ENCODE measurements around the gene FAM131C. TPM values are rescaled to one million over a fixed set of nuclear protein-coding genes. Genes with fewer than 3 reads are reported as not detected.
"Not testable (repeated sequence)": the region's sequence is repeated elsewhere in the genome, so short reads cannot be mapped to it uniquely, and the experiment has no call there.

The FAM131C gene
- total RNA-seq, 2 donors from 2014 or later = 0.66 to 2.5 TPM

DNA sequence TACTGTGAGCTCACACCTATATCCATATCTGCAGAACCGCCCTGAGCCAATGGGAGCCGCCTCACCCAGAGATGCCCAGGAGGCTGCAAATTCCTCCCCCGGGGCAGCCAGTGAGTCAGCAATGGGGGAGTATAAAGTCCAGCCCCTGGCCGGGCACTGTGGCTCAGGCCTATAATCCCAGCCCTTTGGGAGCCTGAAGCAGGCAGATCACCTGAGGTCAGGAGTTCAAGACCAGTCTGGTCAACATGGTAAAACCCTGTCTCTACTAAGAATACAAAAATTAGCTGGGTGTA, 34.9 kb downstream of the FAM131C start:
- Mint-ChIP-seq H3K36me3 (ENCODE audit: low read depth) (no peaks in the 10 kb centered on the region), H3K4me3 (no peak overlapping the region), H3K27me3 (ENCODE audit: insufficient read depth) (peaks cover 15% of the 10 kb centered on the region), H3K27ac (no peak overlapping the region), H3K4me1 (no peaks in the 10 kb centered on the region), H3K9me3 (no peaks in the 10 kb centered on the region)
- no peaks in the 10 kb centered on the region for H3K4me1 ChIP-seq (ENCODE audit: control insufficient read depth, insufficient read depth, low read length)
- H3K27me3 ChIP-seq (ENCODE audit: control insufficient read depth, insufficient read depth, low read length, poor library complexity, severe bottlenecking) = no peaks in the 10 kb centered on the region
- no peak overlapping the region for H3K27ac ChIP-seq (ENCODE audit: low read depth, low read length)
- DNase-seq = no peak
- H3K9ac ChIP-seq (ENCODE audit: extremely low read depth, low read length, poor library complexity, severe bottlenecking) = no peak overlapping the region
- no peaks in the 10 kb centered on the region for H3K9me3 ChIP-seq (ENCODE audit: control insufficient read depth, low read length)
- TF ChIP-seq, protein P1, sequence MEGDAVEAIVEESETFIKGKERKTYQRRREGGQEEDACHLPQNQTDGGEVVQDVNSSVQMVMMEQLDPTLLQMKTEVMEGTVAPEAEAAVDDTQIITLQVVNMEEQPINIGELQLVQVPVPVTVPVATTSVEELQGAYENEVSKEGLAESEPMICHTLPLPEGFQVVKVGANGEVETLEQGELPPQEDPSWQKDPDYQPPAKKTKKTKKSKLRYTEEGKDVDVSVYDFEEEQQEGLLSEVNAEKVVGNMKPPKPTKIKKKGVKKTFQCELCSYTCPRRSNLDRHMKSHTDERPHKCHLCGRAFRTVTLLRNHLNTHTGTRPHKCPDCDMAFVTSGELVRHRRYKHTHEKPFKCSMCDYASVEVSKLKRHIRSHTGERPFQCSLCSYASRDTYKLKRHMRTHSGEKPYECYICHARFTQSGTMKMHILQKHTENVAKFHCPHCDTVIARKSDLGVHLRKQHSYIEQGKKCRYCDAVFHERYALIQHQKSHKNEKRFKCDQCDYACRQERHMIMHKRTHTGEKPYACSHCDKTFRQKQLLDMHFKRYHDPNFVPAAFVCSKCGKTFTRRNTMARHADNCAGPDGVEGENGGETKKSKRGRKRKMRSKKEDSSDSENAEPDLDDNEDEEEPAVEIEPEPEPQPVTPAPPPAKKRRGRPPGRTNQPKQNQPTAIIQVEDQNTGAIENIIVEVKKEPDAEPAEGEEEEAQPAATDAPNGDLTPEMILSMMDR (conservative IDR thresholded peaks at IDR 0.05) = no peak
- H3K4me3 ChIP-seq (ENCODE audit: low read length) = no peak overlapping the region
- WGBS, 2 experiments (ENCODE audit: insufficient coverage in 1 of 2, insufficient read length in 1 of 2) = 83% methylated on average over 2 to 4 of the region's 4 CpGs
- H3K36me3 ChIP-seq (ENCODE audit: control insufficient read depth, insufficient read depth, low read length) = no peaks in the 10 kb centered on the region

DNA sequence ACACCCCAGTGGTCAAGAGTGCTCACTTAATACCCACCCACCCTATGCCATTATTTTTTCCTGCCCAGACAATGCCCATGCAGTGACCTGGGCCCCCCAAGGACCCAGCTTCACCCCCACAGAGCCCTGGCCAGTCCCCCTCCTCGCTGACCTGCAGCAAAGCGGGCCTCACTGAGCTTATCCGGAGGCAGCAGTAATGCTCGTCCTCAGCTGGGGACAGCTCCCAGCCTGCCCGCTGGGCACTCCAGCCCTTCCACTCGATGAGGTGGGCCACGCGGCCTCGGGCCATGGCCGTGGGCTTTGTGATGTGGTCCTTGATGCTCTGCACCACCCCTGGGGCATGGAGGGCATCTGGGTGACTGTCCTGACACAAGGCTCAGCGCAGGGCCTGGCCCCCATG, 37.0 kb downstream of the FAM131C start:
- not testable (repeated sequence) for H3K36me3 ChIP-seq (ENCODE audit: control insufficient read depth, insufficient read depth, low read length); H3K4me1 ChIP-seq (ENCODE audit: control insufficient read depth, insufficient read depth, low read length); H3K4me3 ChIP-seq (ENCODE audit: low read length); H3K9ac ChIP-seq (ENCODE audit: extremely low read depth, low read length, poor library complexity, severe bottlenecking); H3K27me3 ChIP-seq (ENCODE audit: control insufficient read depth, insufficient read depth, low read length, poor library complexity, severe bottlenecking); H3K4me1 Mint-ChIP-seq; H3K27ac ChIP-seq (ENCODE audit: low read depth, low read length); H3K4me3 Mint-ChIP-seq; H3K9me3 Mint-ChIP-seq; H3K27me3 Mint-ChIP-seq (ENCODE audit: insufficient read depth); H3K36me3 Mint-ChIP-seq (ENCODE audit: low read depth); H3K9me3 ChIP-seq (ENCODE audit: control insufficient read depth, low read length); DNase-seq; H3K27ac Mint-ChIP-seq
- WGBS, 2 experiments (ENCODE audit: insufficient coverage in 1 of 2, insufficient read length in 1 of 2) = 88% methylated on average over 6 of the region's 11 CpGs; no CpG with 5 or more reads in 1 of the 2 experiments

DNA sequence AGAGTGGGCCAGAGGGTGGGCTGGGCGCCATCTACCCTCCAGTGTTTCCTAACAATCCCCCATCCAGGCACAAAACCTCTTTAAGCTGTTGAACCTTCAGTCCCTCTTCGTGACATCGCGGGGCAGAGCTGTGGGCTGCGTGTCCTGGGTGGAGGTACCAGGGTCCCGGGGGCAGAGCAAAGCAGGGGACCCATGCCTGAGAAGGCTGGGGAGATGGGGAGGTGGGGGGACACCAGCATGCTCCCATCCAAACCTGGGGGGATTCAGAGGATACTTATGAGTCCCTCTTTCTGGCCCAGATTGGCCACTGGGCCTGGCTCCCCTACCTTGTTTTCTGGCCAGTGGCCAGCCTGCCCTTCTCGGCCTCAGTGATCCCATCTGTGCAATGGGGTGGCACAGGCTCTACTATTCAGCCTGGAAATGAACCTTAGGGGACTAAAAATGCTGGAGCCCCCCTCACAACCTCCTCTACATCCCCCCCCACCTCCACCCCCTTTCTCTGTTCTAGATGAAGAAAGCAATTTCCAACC, 40.3 kb downstream of the FAM131C start:
- not testable (repeated sequence) for DNase-seq; H3K27ac Mint-ChIP-seq; H3K36me3 ChIP-seq (ENCODE audit: control insufficient read depth, insufficient read depth, low read length); H3K4me1 ChIP-seq (ENCODE audit: control insufficient read depth, insufficient read depth, low read length); H3K9me3 ChIP-seq (ENCODE audit: control insufficient read depth, low read length); H3K9ac ChIP-seq (ENCODE audit: extremely low read depth, low read length, poor library complexity, severe bottlenecking); H3K4me3 Mint-ChIP-seq; H3K36me3 Mint-ChIP-seq (ENCODE audit: low read depth); H3K9me3 Mint-ChIP-seq; H3K4me3 ChIP-seq (ENCODE audit: low read length); H3K27me3 Mint-ChIP-seq (ENCODE audit: insufficient read depth); H3K27ac ChIP-seq (ENCODE audit: low read depth, low read length); H3K4me1 Mint-ChIP-seq; H3K27me3 ChIP-seq (ENCODE audit: control insufficient read depth, insufficient read depth, low read length, poor library complexity, severe bottlenecking)
- WGBS, 2 experiments (ENCODE audit: insufficient coverage in 1 of 2, insufficient read length in 1 of 2) = 0 to 62% methylated on average over 1 to 7 of the region's 7 CpGs

DNA sequence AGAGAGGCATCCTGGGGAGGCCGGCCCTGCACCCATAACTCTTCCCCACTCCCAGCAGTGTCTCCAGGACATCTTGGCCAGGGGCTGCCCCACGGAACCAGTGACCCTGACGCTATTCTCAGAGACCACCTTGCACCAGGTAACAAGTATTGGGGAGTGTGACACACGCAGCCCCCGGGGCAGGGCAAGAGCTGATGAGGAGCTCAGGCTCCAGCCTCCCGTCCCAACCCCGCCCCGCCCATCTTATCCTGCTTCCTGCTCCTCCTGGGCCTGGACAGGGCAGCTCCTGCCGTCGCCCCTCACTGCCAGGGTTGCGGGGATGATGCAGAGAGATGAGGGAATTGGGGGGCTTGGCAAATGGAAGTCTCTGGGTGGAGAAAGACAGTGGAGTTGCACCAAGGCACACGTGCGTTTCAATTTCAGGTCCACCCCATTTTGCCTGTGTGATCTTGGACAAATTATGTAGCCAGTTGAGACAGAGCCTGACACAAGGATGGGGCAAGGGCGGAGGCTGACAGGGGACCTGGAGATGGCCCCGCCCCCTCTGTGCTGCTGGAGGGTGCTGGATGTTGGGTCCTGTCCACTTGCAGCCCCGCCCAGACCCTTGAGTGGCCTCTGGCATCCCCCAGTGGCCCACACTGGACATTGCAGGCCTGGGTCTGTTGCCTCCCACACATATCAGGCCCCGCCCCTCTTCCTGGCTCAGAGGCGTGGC, 40.9 kb downstream of the FAM131C start:
- no peaks in the 10 kb centered on the region for H3K9me3 ChIP-seq (ENCODE audit: control insufficient read depth, low read length)
- H3K4me1 ChIP-seq (ENCODE audit: control insufficient read depth, insufficient read depth, low read length) = no peaks in the 10 kb centered on the region
- peaks cover 7% of the 10 kb centered on the region for H3K27me3 Mint-ChIP-seq (ENCODE audit: insufficient read depth)
- no peak overlapping the region for H3K4me3 ChIP-seq (ENCODE audit: low read length)
- 67 to 70% methylated on average over 8 to 18 of the region's 18 CpGs for WGBS, 2 experiments (ENCODE audit: insufficient coverage in 1 of 2, insufficient read length in 1 of 2)
- no peak overlapping the region for H3K27ac ChIP-seq (ENCODE audit: low read depth, low read length)
- no peaks in the 10 kb centered on the region for H3K9me3 Mint-ChIP-seq
- no peaks in the 10 kb centered on the region for H3K27me3 ChIP-seq (ENCODE audit: control insufficient read depth, insufficient read depth, low read length, poor library complexity, severe bottlenecking)
- peaks cover 9% of the 10 kb centered on the region for H3K4me1 Mint-ChIP-seq
- peak; percentile 99 for DNase-seq
- H3K36me3 ChIP-seq (ENCODE audit: control insufficient read depth, insufficient read depth, low read length) = no peaks in the 10 kb centered on the region
- H3K9ac ChIP-seq (ENCODE audit: extremely low read depth, low read length, poor library complexity, severe bottlenecking) = no peak overlapping the region
- no peak overlapping the region for H3K4me3 Mint-ChIP-seq
- H3K36me3 Mint-ChIP-seq (ENCODE audit: low read depth) = no peaks in the 10 kb centered on the region
- TF ChIP-seq, protein P1 (conservative IDR thresholded peaks at IDR 0.05) = peak; percentile 95
- no peak overlapping the region for H3K27ac Mint-ChIP-seq
